HG03159 (cell line): ENCODE data around the gene NINJ1.
"Not testable (repeated sequence)": the region's sequence is repeated elsewhere in the genome, so short reads cannot be mapped to it uniquely, and the experiment has no call there.

ENCODE experiments used
- ATAC-seq: cut with Tn5 transposase; IDR thresholded peaks from one replicate; pipeline ENCODE4 v1.9.1; 2021; ENCODE audit warnings: mild to moderate bottlenecking, moderate library complexity; ENCODE audit not compliant: unreplicated experiment

The NINJ1 gene

GRCh38 chr9:93161786-93162562, 27.9 kb upstream of the NINJ1 start:
- no peak for ATAC-seq

- peak; percentile 86 for ATAC-seq
These were observed 25.8 kb upstream of the NINJ1 start for GRCh38 chr9:93159601-93160471.

GRCh38 chr9:93156475-93157008, 22.5 kb upstream of the NINJ1 start:
- no peak for ATAC-seq

- no peak for ATAC-seq
These were observed 21.8 kb upstream of the NINJ1 start for GRCh38 chr9:93155716-93156474.

GRCh38 chr9:93154293-93154903, 20.3 kb upstream of the NINJ1 start:
- no peak for ATAC-seq

GRCh38 chr9:93151097-93151784, 17.2 kb upstream of the NINJ1 start:
- no peak for ATAC-seq

- no peak for ATAC-seq
These were observed 15.3 kb upstream of the NINJ1 start for GRCh38 chr9:93149361-93149760.

- ATAC-seq = no peak
These were observed 14.7 kb upstream of the NINJ1 start for GRCh38 chr9:93148721-93149120.

- ATAC-seq = no peak
These were observed 13.6 kb upstream of the NINJ1 start for GRCh38 chr9:93147632-93148031.

- not testable (repeated sequence) for ATAC-seq
These were observed 12.6 kb upstream of the NINJ1 start for GRCh38 chr9:93146696-93147095.

- no peak for ATAC-seq
These were observed 9.9 kb upstream of the NINJ1 start for GRCh38 chr9:93143830-93144530.

GRCh38 chr9:93141771-93142483, 7.9 kb upstream of the NINJ1 start:
- no peak for ATAC-seq

- ATAC-seq = no peak
These were observed 5.5 kb upstream of the NINJ1 start for GRCh38 chr9:93139365-93140182.

GRCh38 chr9:93138171-93138764, 4.2 kb upstream of the NINJ1 start:
- ATAC-seq = no peak

- ATAC-seq = no peak
These were observed 3.3 kb upstream of the NINJ1 start for GRCh38 chr9:93137362-93137761.

GRCh38 chr9:93136011-93136440, 2.0 kb upstream of the NINJ1 start:
- ATAC-seq = no peak

- no peak for ATAC-seq
These were observed 841 bp upstream of the NINJ1 start for GRCh38 chr9:93134740-93135444.
